HEK293 (cell line): ENCODE measurements around the gene OR4D11.

Experiments
- CTCF ChIA-PET: fragments of 350-600 bp; formaldehyde crosslinking; extraction: SDS; loops from one replicate; lab custom pipeline; 2021; ENCODE audit warnings: antibody characterized with exemption; lab: Yijun Ruan, JAX
- POLR2A ChIA-PET: fragments of 300-600 bp; formaldehyde crosslinking; extraction: SDS; loops from one replicate; lab custom pipeline; 2020; ENCODE audit warnings: antibody characterized with exemption, inconsistent platforms; lab: Yijun Ruan, JAX
- H3K27ac ChIP-seq: fragments of 200-500 bp; sonication (Bioruptor generic); 2 replicates; pipeline ENCODE4 v1.5.1; 2014; ENCODE audit warnings: low read depth, low read length, control low read depth, inconsistent platforms; ENCODE audit errors: extremely low read depth
- H3K36me3 ChIP-seq, 2 experiments: fragments of 200-500 bp in 1 of 2; sonication (Bioruptor generic) in 1 of 2; 1 replicate in 1 of 2; 2 replicates in 1 of 2; pipeline ENCODE4 v1.5.1; 2014 to 2017; ENCODE audit warnings: inconsistent platforms in 2 of 2, low read length in 2 of 2; ENCODE audit not compliant: control insufficient read depth in 2 of 2, insufficient read depth in 1 of 2
- H3K4me1 ChIP-seq: fragments of 200-500 bp; sonication (Bioruptor generic); 2 replicates; pipeline ENCODE4 v1.5.1; 2014; ENCODE audit warnings: mild to moderate bottlenecking, low read length, inconsistent platforms; ENCODE audit not compliant: control insufficient read depth, insufficient read depth
- H3K4me3 ChIP-seq: 2 replicates; pipeline ENCODE4 v1.5.1; 2011; ENCODE audit warnings: low read depth, mild to moderate bottlenecking, control low read depth, low read length, moderate library complexity
- H3K9me3 ChIP-seq: fragments of 200-500 bp; sonication (Bioruptor generic); 2 replicates; pipeline ENCODE4 v1.5.1; 2014; ENCODE audit warnings: low read depth, low read length, inconsistent platforms; ENCODE audit not compliant: control insufficient read depth, insufficient read depth
- IKZF3 ChIP-seq: fragments of 450-650 bp; IDR thresholded peaks from 2 replicates; pipeline ENCODE4 v1.5.0; 2018; ENCODE audit warnings: missing biosample characterization, mild to moderate bottlenecking, missing genetic modification characterization, moderate library complexity
- KLF1 ChIP-seq: fragments of 450-650 bp; formaldehyde crosslinking; IDR thresholded peaks from 2 replicates; pipeline ENCODE4 v1.5.1; 2016; ENCODE audit warnings: missing biosample characterization, missing genetic modification characterization
- SP2 ChIP-seq: fragments of 450-650 bp; formaldehyde crosslinking; IDR thresholded peaks from 2 replicates; pipeline ENCODE4 v1.5.1; 2016; ENCODE audit warnings: missing biosample characterization, missing genetic modification characterization
- SP7 ChIP-seq: fragments of 450-650 bp; formaldehyde crosslinking; IDR thresholded peaks from 2 replicates; pipeline ENCODE4 v1.5.1; 2016; ENCODE audit warnings: missing biosample characterization, missing genetic modification characterization
- TRIM28 ChIP-seq: IDR thresholded peaks from 2 replicates; pipeline ENCODE4 v1.6.1; 2011; ENCODE audit warnings: low read length, control low read depth, borderline replicate concordance
- ZBTB7A ChIP-seq: fragments of 450-650 bp; formaldehyde crosslinking; IDR thresholded peaks from 2 replicates; pipeline ENCODE4 v1.5.1; 2016; ENCODE audit warnings: low read depth, missing biosample characterization, missing genetic modification characterization
- ZNF239 ChIP-seq: fragments of 450-650 bp; formaldehyde crosslinking; IDR thresholded peaks from 2 replicates; pipeline ENCODE4 v1.5.1; 2016; ENCODE audit warnings: missing biosample characterization, missing genetic modification characterization
- ZNF248 ChIP-seq: fragments of 450-650 bp; formaldehyde crosslinking; IDR thresholded peaks from 2 replicates; pipeline ENCODE4 v1.5.1; 2017; ENCODE audit warnings: missing biosample characterization, missing genetic modification characterization
- ZNF266 ChIP-seq: fragments of 450-650 bp; formaldehyde crosslinking; IDR thresholded peaks from 2 replicates; pipeline ENCODE4 v1.5.1; 2016; ENCODE audit warnings: missing biosample characterization, missing genetic modification characterization, low read depth
- ZNF404 ChIP-seq: fragments of 450-650 bp; formaldehyde crosslinking; IDR thresholded peaks from 2 replicates; pipeline ENCODE4 v1.5.1; 2017; ENCODE audit warnings: missing biosample characterization, missing genetic modification characterization
- ZNF473 ChIP-seq: fragments of 450-650 bp; formaldehyde crosslinking; IDR thresholded peaks from 2 replicates; pipeline ENCODE4 v1.5.1; 2017; ENCODE audit warnings: missing biosample characterization, missing genetic modification characterization
- ZNF521 ChIP-seq: fragments of 450-650 bp; formaldehyde crosslinking; IDR thresholded peaks from 2 replicates; pipeline ENCODE4 v1.5.1; 2017; ENCODE audit warnings: missing biosample characterization, mild to moderate bottlenecking, missing genetic modification characterization
- ZNF555 ChIP-seq: fragments of 450-650 bp; formaldehyde crosslinking; conservative IDR thresholded peaks from 2 replicates; pipeline ENCODE4 v1.5.1; 2017; ENCODE audit warnings: missing biosample characterization, mild to moderate bottlenecking, missing genetic modification characterization, inconsistent platforms
- ZNF560 ChIP-seq: fragments of 450-650 bp; formaldehyde crosslinking; IDR thresholded peaks from 2 replicates; pipeline ENCODE4 v1.5.1; 2017; ENCODE audit warnings: missing biosample characterization, missing genetic modification characterization, borderline replicate concordance
- ZNF830 ChIP-seq: fragments of 450-650 bp; IDR thresholded peaks from 2 replicates; pipeline ENCODE4 v1.5.0; 2018; ENCODE audit warnings: missing biosample characterization, missing genetic modification characterization, low read depth, mild to moderate bottlenecking, moderate library complexity
- ZNF843 ChIP-seq: fragments of 450-650 bp; formaldehyde crosslinking; IDR thresholded peaks from 2 replicates; pipeline ENCODE4 v1.5.1; 2016; ENCODE audit warnings: missing biosample characterization, missing genetic modification characterization
- TF ChIP-seq, protein P1 (sequence below): fragments of 450-650 bp; formaldehyde crosslinking; IDR thresholded peaks from 2 replicates; pipeline ENCODE4 v1.5.1; 2017; ENCODE audit warnings: missing biosample characterization, missing genetic modification characterization
- TF ChIP-seq, protein P2 (sequence below): fragments of 450-650 bp; formaldehyde crosslinking; IDR thresholded peaks from 2 replicates; pipeline ENCODE4 v1.5.1; 2016; ENCODE audit warnings: missing biosample characterization, missing genetic modification characterization
- TF ChIP-seq, protein P3 (sequence below): fragments of 450-650 bp; formaldehyde crosslinking; IDR thresholded peaks from 2 replicates; pipeline ENCODE4 v1.5.1; 2017; ENCODE audit warnings: missing biosample characterization, missing genetic modification characterization
- TF ChIP-seq, protein P4 (sequence below): IDR thresholded peaks from 2 replicates; pipeline ENCODE4 v1.6.1; 2011; ENCODE audit warnings: mild to moderate bottlenecking, low read depth, low read length, borderline replicate concordance
- TF ChIP-seq, protein P5 (sequence below): fragments of 450-650 bp; formaldehyde crosslinking; IDR thresholded peaks from 2 replicates; pipeline ENCODE4 v1.5.1; 2016; ENCODE audit warnings: missing biosample characterization, missing genetic modification characterization
- TF ChIP-seq, protein P6 (sequence below): fragments of 450-650 bp; formaldehyde crosslinking; IDR thresholded peaks from 2 replicates; pipeline ENCODE4 v1.5.1; 2017; ENCODE audit warnings: missing biosample characterization, missing genetic modification characterization

Gene OR4D11

DNA sequence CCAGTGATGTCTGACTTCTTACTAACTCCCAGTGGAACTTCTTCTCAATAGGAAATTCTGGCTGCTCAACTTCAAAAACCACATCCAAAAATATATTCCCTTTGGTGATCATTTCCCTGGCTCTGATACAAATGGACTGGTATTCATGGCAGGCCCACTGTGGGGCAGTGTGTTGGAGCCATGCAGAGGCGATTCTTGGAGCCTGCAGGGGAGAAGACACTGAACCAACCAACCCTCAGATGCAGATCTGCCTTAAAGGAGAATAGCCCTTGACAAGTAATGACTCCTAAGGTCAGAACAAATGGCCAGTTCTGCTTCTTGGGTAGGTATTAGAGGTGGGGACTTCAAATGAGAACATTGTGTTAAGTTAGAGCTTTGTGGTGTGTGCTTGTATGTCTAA lies 20.2 kb downstream of the OR4D11 start:
- H3K4me3 ChIP-seq, result no peak overlapping the region
- no peaks in the 10 kb centered on the region for H3K9me3 ChIP-seq
- no peak overlapping the region for H3K27ac ChIP-seq
- no peaks in the 10 kb centered on the region for H3K4me1 ChIP-seq
- no peak for TF ChIP-seq ZNF521 (tag by site-specific recombination)
- TF ChIP-seq ZNF248 (tag by site-specific recombination), result no peak
- no peak for TF ChIP-seq ZNF266 (tag by site-specific recombination)
- no peak for TF ChIP-seq ZNF830 (tag by site-specific recombination)
- TF ChIP-seq SP2 (tag by site-specific recombination), result no peak
- no peak for TF ChIP-seq ZNF473
- TF ChIP-seq, protein P1, sequence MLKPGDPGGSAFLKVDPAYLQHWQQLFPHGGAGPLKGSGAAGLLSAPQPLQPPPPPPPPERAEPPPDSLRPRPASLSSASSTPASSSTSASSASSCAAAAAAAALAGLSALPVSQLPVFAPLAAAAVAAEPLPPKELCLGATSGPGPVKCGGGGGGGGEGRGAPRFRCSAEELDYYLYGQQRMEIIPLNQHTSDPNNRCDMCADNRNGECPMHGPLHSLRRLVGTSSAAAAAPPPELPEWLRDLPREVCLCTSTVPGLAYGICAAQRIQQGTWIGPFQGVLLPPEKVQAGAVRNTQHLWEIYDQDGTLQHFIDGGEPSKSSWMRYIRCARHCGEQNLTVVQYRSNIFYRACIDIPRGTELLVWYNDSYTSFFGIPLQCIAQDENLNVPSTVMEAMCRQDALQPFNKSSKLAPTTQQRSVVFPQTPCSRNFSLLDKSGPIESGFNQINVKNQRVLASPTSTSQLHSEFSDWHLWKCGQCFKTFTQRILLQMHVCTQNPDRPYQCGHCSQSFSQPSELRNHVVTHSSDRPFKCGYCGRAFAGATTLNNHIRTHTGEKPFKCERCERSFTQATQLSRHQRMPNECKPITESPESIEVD (tag by site-specific recombination), result no peak
- TF ChIP-seq KLF1 (tag by site-specific recombination), result no peak
- TF ChIP-seq, protein P2, sequence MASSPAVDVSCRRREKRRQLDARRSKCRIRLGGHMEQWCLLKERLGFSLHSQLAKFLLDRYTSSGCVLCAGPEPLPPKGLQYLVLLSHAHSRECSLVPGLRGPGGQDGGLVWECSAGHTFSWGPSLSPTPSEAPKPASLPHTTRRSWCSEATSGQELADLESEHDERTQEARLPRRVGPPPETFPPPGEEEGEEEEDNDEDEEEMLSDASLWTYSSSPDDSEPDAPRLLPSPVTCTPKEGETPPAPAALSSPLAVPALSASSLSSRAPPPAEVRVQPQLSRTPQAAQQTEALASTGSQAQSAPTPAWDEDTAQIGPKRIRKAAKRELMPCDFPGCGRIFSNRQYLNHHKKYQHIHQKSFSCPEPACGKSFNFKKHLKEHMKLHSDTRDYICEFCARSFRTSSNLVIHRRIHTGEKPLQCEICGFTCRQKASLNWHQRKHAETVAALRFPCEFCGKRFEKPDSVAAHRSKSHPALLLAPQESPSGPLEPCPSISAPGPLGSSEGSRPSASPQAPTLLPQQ (tag by site-specific recombination), result no peak
- TF ChIP-seq, protein P3, sequence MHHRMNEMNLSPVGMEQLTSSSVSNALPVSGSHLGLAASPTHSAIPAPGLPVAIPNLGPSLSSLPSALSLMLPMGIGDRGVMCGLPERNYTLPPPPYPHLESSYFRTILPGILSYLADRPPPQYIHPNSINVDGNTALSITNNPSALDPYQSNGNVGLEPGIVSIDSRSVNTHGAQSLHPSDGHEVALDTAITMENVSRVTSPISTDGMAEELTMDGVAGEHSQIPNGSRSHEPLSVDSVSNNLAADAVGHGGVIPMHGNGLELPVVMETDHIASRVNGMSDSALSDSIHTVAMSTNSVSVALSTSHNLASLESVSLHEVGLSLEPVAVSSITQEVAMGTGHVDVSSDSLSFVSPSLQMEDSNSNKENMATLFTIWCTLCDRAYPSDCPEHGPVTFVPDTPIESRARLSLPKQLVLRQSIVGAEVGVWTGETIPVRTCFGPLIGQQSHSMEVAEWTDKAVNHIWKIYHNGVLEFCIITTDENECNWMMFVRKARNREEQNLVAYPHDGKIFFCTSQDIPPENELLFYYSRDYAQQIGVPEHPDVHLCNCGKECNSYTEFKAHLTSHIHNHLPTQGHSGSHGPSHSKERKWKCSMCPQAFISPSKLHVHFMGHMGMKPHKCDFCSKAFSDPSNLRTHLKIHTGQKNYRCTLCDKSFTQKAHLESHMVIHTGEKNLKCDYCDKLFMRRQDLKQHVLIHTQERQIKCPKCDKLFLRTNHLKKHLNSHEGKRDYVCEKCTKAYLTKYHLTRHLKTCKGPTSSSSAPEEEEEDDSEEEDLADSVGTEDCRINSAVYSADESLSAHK (tag by site-specific recombination), result no peak
- TF ChIP-seq ZNF560 (tag by site-specific recombination), result no peak
- TF ChIP-seq TRIM28, result no peak
- no peak for TF ChIP-seq ZNF843 (tag by site-specific recombination)
- TF ChIP-seq, protein P4, sequence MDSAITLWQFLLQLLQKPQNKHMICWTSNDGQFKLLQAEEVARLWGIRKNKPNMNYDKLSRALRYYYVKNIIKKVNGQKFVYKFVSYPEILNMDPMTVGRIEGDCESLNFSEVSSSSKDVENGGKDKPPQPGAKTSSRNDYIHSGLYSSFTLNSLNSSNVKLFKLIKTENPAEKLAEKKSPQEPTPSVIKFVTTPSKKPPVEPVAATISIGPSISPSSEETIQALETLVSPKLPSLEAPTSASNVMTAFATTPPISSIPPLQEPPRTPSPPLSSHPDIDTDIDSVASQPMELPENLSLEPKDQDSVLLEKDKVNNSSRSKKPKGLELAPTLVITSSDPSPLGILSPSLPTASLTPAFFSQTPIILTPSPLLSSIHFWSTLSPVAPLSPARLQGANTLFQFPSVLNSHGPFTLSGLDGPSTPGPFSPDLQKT, result no peak
- no peak for TF ChIP-seq ZNF404
- TF ChIP-seq, all 188 proteins: peak for 0
- H3K36me3 ChIP-seq, result no peaks in the 10 kb centered on the region
- CTCF ChIA-PET, result interaction anchor here (0.7 kb wide), 1 partner anchor 24 kb away, joined by 5 read pairs; no protein-coding TSS in a partner anchor
- POLR2A ChIA-PET, result no interaction called here

DNA sequence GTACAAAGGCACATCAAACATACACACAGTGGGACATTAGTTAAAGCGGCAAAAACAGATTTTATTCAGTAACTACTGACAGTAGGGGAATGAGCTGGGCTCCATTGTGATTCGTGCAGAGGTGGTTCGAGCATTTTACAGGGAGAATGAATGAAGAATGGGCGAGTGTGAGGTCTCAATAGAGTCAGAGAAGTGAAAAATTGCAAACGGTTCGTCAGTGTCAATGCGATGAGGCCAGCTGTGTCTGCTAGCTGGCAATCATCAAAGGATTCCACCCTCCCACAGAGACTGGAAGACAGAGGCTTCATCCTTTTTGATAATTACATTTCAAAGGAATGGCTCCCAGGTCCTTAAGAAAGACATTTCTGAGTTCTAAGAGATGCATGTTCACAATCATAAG lies 25.3 kb downstream of the OR4D11 start:
- no peaks in the 10 kb centered on the region for H3K4me1 ChIP-seq
- ChIA-PET POLR2A (no interaction called here), CTCF (interaction anchor here (0.6 kb wide), 1 partner anchor 216 kb away, joined by 6 read pairs; no protein-coding TSS in a partner anchor)
- no peaks in the 10 kb centered on the region for H3K36me3 ChIP-seq
- H3K4me3 ChIP-seq, result no peak overlapping the region
- H3K27ac ChIP-seq, result no peak overlapping the region
- TF ChIP-seq ZNF239 (tag by site-specific recombination) (no peak), SP7 (no peak), IKZF3 (no peak), ZBTB7A (no peak), ZNF843 (tag by site-specific recombination) (no peak), ZNF555 (tag by site-specific recombination) (no peak)
- TF ChIP-seq, protein P5, sequence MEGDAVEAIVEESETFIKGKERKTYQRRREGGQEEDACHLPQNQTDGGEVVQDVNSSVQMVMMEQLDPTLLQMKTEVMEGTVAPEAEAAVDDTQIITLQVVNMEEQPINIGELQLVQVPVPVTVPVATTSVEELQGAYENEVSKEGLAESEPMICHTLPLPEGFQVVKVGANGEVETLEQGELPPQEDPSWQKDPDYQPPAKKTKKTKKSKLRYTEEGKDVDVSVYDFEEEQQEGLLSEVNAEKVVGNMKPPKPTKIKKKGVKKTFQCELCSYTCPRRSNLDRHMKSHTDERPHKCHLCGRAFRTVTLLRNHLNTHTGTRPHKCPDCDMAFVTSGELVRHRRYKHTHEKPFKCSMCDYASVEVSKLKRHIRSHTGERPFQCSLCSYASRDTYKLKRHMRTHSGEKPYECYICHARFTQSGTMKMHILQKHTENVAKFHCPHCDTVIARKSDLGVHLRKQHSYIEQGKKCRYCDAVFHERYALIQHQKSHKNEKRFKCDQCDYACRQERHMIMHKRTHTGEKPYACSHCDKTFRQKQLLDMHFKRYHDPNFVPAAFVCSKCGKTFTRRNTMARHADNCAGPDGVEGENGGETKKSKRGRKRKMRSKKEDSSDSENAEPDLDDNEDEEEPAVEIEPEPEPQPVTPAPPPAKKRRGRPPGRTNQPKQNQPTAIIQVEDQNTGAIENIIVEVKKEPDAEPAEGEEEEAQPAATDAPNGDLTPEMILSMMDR (tag by site-specific recombination), result no peak
- TF ChIP-seq, protein P6, sequence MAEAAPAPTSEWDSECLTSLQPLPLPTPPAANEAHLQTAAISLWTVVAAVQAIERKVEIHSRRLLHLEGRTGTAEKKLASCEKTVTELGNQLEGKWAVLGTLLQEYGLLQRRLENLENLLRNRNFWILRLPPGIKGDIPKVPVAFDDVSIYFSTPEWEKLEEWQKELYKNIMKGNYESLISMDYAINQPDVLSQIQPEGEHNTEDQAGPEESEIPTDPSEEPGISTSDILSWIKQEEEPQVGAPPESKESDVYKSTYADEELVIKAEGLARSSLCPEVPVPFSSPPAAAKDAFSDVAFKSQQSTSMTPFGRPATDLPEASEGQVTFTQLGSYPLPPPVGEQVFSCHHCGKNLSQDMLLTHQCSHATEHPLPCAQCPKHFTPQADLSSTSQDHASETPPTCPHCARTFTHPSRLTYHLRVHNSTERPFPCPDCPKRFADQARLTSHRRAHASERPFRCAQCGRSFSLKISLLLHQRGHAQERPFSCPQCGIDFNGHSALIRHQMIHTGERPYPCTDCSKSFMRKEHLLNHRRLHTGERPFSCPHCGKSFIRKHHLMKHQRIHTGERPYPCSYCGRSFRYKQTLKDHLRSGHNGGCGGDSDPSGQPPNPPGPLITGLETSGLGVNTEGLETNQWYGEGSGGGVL (tag by site-specific recombination), result no peak
- no peaks in the 10 kb centered on the region for H3K9me3 ChIP-seq
